GM12878 (cell line): Measurements from ENCODE around the gene KIRREL3. TPM values are rescaled to one million over a fixed set of nuclear protein-coding genes. Genes with fewer than 3 reads are reported as not detected.

Source experiments
- ATAC-seq: fragments of 200-7000 bp; cut with Tn5 transposase; 3 replicates; pipeline ENCODE4 v1.9.1; 2020; ENCODE audit warnings: mild to moderate bottlenecking, moderate library complexity
- BruUV-seq: library from RNA; stranded (reverse); fragments of 400-500 nt; replicated peaks from 2 replicates; lab custom pipeline; 2021; lab: Mats Ljungman, UMichigan
- CTCF ChIA-PET: fragments of 300-600 bp; sonication (Branson Sonifier 250); formaldehyde crosslinking; extraction: SDS; loops from one replicate; lab custom pipeline; 2021; ENCODE audit warnings: inconsistent platforms; lab: Yijun Ruan, JAX
- POLR2A ChIA-PET: fragments of 350-600 bp; formaldehyde crosslinking; extraction: SDS; loops from one replicate; lab custom pipeline; 2021; ENCODE audit warnings: inconsistent platforms; lab: Charles Lee
- RAD21 ChIA-PET: fragments of 300-600 bp; sonication (Branson Sonifier 250); formaldehyde crosslinking; loops from one replicate; lab custom pipeline; 2023; ENCODE audit warnings: antibody characterized with exemption; ENCODE audit not compliant: unreplicated experiment; lab: Charles Lee
- SMC1A ChIA-PET: fragments of 300-600 bp; sonication (Branson Sonifier 250); formaldehyde crosslinking; loops from one replicate; lab custom pipeline; 2023; ENCODE audit not compliant: unreplicated experiment, uncharacterized antibody; lab: Charles Lee
- DNase-seq: peaks from one replicate; pipeline ENCODE4 v3.0.0-alpha.2; 2011; ENCODE audit warnings: low read depth, low spot score
- FAIRE-seq: peaks from 3 replicates; lab custom pipeline; 2011; peaks lifted over from hg19 to GRCh38; lab: Jason Lieb, UNC
- H2AFZ ChIP-seq: 2 replicates; pipeline ENCODE4 v1.6.0; 2011; ENCODE audit warnings: low read depth, low read length, control low read depth; ENCODE audit not compliant: control insufficient read depth
- H3K27ac ChIP-seq: 2 replicates; pipeline ENCODE4 v1.5.1; 2011; ENCODE audit warnings: control low read depth; ENCODE audit not compliant: control insufficient read depth, insufficient read depth
- H3K27me3 ChIP-seq, 2 experiments: replicated peaks in 1 of 2; 2 replicates each; pipeline versions ENCODE4 v1.6.0 to v1.6.1; 2011; ENCODE audit warnings: low read length in 1 of 2; ENCODE audit not compliant: control insufficient read depth in 2 of 2, insufficient read depth in 2 of 2
- H3K36me3 ChIP-seq, 2 experiments: 2 replicates each; pipeline ENCODE4 v1.5.1; 2011; ENCODE audit warnings: low read length in 1 of 2; ENCODE audit not compliant: control insufficient read depth in 2 of 2, insufficient read depth in 2 of 2
- H3K4me1 ChIP-seq: 2 replicates; pipeline ENCODE4 v1.6.1; 2011; ENCODE audit warnings: mild to moderate bottlenecking, low read length, moderate library complexity, mixed read lengths; ENCODE audit not compliant: control insufficient read depth, insufficient read depth
- H3K4me2 ChIP-seq: 2 replicates; pipeline ENCODE4 v1.6.0; 2011; ENCODE audit warnings: control low read depth; ENCODE audit not compliant: control insufficient read depth, insufficient read depth
- H3K4me3 ChIP-seq: fragments of 200-600 bp; sonication (generic); 2 replicates; pipeline ENCODE4 v1.5.1; 2016
- H3K79me2 ChIP-seq: 2 replicates; pipeline ENCODE4 v1.6.0; 2011; ENCODE audit warnings: low read length; ENCODE audit not compliant: control insufficient read depth, insufficient read depth
- H3K9ac ChIP-seq: 2 replicates; pipeline ENCODE4 v1.8.0; 2011; ENCODE audit warnings: low read length, control low read depth, mixed read lengths; ENCODE audit not compliant: control insufficient read depth, insufficient read depth
- H3K9me3 ChIP-seq: replicated peaks from 3 replicates; pipeline ENCODE4 v1.5.1; 2011; ENCODE audit warnings: mild to moderate bottlenecking, low read length; ENCODE audit not compliant: control insufficient read depth, insufficient read depth
- H4K20me1 ChIP-seq: 2 replicates; pipeline ENCODE4 v1.6.0; 2011; ENCODE audit not compliant: control insufficient read depth, insufficient read depth
- BCL3 ChIP-seq: IDR thresholded peaks from 2 replicates; pipeline ENCODE4 v1.6.1; 2011; ENCODE audit warnings: borderline replicate concordance, low read depth, mild to moderate bottlenecking, moderate library complexity, low read length; ENCODE audit not compliant: insufficient read depth, poor library complexity, severe bottlenecking
- CREB1 ChIP-seq: IDR thresholded peaks from 2 replicates; pipeline ENCODE4 v1.6.1; 2012; ENCODE audit warnings: low read depth, mild to moderate bottlenecking, inconsistent platforms
- HDAC6 ChIP-seq: fragments of 200-600 bp; sonication (generic); IDR thresholded peaks from one replicate; pipeline ENCODE4 v1.8.0; 2017; ENCODE audit warnings: antibody characterized with exemption; ENCODE audit not compliant: unreplicated experiment
- IKZF1 ChIP-seq: fragments of 450-650 bp; conservative IDR thresholded peaks from 2 replicates; pipeline ENCODE4 v1.6.1; 2017; ENCODE audit warnings: antibody characterized with exemption, mild to moderate bottlenecking
- NR2F1 ChIP-seq: fragments of 450-650 bp; conservative IDR thresholded peaks from 2 replicates; pipeline ENCODE4 v1.6.1; 2017; ENCODE audit warnings: mild to moderate bottlenecking
- PAX5 ChIP-seq: IDR thresholded peaks from 2 replicates; pipeline ENCODE4 v1.6.1; 2011; ENCODE audit warnings: low read depth, low read length, borderline replicate concordance
- POLR2AphosphoS5 ChIP-seq: IDR thresholded peaks from 2 replicates; pipeline ENCODE4 v1.6.1; 2011; ENCODE audit warnings: mild to moderate bottlenecking, low read length, inconsistent platforms
- POU2F2 ChIP-seq: IDR thresholded peaks from 3 replicates; pipeline ENCODE4 v1.6.1; 2011; ENCODE audit warnings: low read depth, mild to moderate bottlenecking, low read length, borderline replicate concordance
- SIX5 ChIP-seq: IDR thresholded peaks from 2 replicates; pipeline ENCODE4 v1.6.1; 2011; ENCODE audit warnings: mild to moderate bottlenecking, low read depth, low read length, moderate library complexity; ENCODE audit not compliant: severe bottlenecking
- SMC3 ChIP-seq: IDR thresholded peaks from 2 replicates; pipeline ENCODE4 v1.6.1; 2011; ENCODE audit warnings: low read length, improper control_type of control experiment, borderline replicate concordance
- TCF7 ChIP-seq: IDR thresholded peaks from 2 replicates; pipeline ENCODE4 v1.6.1; 2014; ENCODE audit warnings: antibody characterized with exemption, borderline replicate concordance
- WGBS: methylation state at CpG from one replicate; pipeline ENCODE4 v1.1.6; 2016; ENCODE audit warnings: low lambda C conversion rate; ENCODE audit not compliant: insufficient replicate concordance, insufficient coverage; ENCODE audit errors: missing lambda C conversion rate; 5-methylcytosine and 5-hydroxymethylcytosine counted together
- in situ Hi-C: fragments of 300-500 bp; cut with MboI; formaldehyde crosslinking; loops from 9 replicates; pipeline ENCODE4 v1.14.3; 2018; ENCODE audit warnings: mixed read lengths
- intact Hi-C: fragments of 100-400 bp; cut with micrococcal nuclease; formaldehyde crosslinking; loops from one replicate; pipeline ENCODE4 v1.14.2; 2022; ENCODE audit not compliant: unreplicated experiment
- polyA plus RNA-seq, 11 experiments: library from polyadenylated mRNA; depleted of rRNA in 4 of 11; unstranded in 6 of 11; stranded (reverse) in 5 of 11; fragments of >200 nt; fragmentation: Nextera tagmentation in 4 of 11; fragmentation: Illumina TruSeq in 1 of 11; extraction: Ambion mirVana in 4 of 11; extraction: Trizol in 1 of 11; gene quantifications; 1 replicate in 1 of 11; 2 replicates in 10 of 11; pipeline versions ENCODE4 v1.2.1 to v1.2.3, GENCODE V29; 2011 to 2016; ENCODE audit warnings: inconsistent platforms in 2 of 11, missing spikeins in 2 of 11, low read depth in 1 of 11
- total RNA-seq, 4 experiments: library from RNA; depleted of rRNA in 3 of 4; stranded (reverse); fragments of >200 nt in 3 of 4; fragmentation: Illumina TruSeq in 1 of 4; extraction: Trizol in 1 of 4; gene quantifications; 2 replicates each; pipeline versions ENCODE4 v1.2.1 to v1.2.3, GENCODE V29; 2013 to 2021
- TF ChIP-seq, protein P1 (sequence below): IDR thresholded peaks from 2 replicates; pipeline ENCODE4 v1.6.1; 2011; ENCODE audit warnings: low read depth, mild to moderate bottlenecking, low read length, moderate library complexity, borderline replicate concordance; ENCODE audit errors: extremely low read depth

KIRREL3 gene
- total and polyA plus RNA-seq, 10 of the 15 experiments (the other 5 are each of a cell fraction or from before 2014, with no cell fraction given) = under 0.01 TPM; not detected in 9

DNA sequence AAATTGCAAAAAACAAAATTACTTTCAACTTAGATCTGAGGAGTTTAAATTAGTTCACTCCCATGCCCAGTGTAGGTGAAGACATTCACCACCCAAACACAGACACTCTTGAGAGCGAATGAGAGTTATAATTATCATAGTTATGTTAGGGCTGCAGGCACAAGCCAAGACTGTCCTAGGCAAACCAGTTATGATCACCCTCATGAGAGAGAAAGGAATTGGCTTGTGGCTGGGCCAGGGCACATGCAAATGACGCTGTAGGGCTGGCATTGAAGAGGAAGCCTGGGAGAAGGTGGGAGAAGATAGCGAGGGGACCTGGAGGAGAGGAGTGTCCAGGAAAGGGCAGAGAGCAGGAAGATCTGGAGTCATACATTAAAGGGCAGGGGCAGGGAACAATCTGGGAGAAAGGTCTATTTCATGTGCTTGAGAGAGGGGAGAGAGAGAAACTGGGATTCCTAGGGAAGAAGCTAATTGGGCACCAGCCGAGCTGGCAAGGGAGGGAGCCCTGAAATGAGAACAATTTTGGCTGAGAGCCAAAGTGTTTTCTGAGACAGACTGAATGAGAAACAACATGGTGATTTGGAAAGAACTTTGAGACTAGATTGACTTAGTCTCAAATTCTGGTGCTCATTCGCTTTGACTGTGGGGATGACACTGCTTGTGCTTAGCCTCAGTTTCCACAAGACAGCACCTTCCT lies 279.9 kb downstream of the KIRREL3 start:
- in situ Hi-C loops = no loop called here
- no peaks in the 10 kb centered on the region for H4K20me1 ChIP-seq
- H3K4me1 ChIP-seq = no peaks in the 10 kb centered on the region
- H3K4me2 ChIP-seq = no peak overlapping the region
- WGBS = 20% methylated on average over 5 of the region's 5 CpGs
- no peak overlapping the region for H3K9ac ChIP-seq
- SMC1A ChIA-PET = no interaction called here
- BruUV-seq = no TSS peak
- no peak overlapping the region for H3K4me3 ChIP-seq
- RAD21 ChIA-PET = no interaction called here
- POLR2A ChIA-PET = no interaction called here
- DNase-seq (no peak), FAIRE-seq (no peak), ATAC-seq (no peak)
- no peak for TF ChIP-seq CREB1
- no peak for TF ChIP-seq IKZF1
- H3K79me2 ChIP-seq = no peaks in the 10 kb centered on the region
- H3K9me3 ChIP-seq = no peaks in the 10 kb centered on the region
- CTCF ChIA-PET = interaction anchor here (0.6 to 1.3 kb wide), 2 partner anchors 270 to 624 kb away, joined by 3 read pairs; no protein-coding TSS in a partner anchor
- no peaks in the 10 kb centered on the region for H3K36me3 ChIP-seq
- intact Hi-C loops = no loop called here
- H3K27me3 ChIP-seq = peaks cover 3 to 13% of the 10 kb centered on the region in 2 experiments; a peak in 2 of 4 replicates
- H3K27ac ChIP-seq = no peak overlapping the region
- no peak overlapping the region for H2AFZ ChIP-seq

GRCh38 chr11:126719740-126720139 lies 280.8 kb downstream of the KIRREL3 start:
- RAD21 ChIA-PET = no interaction called here
- H3K27ac ChIP-seq = no peak overlapping the region
- H3K9ac ChIP-seq = no peak overlapping the region
- CTCF ChIA-PET = interaction anchor here (1.3 to 1.7 kb wide), 2 partner anchors 8 to 625 kb away, joined by 3 to 4 read pairs; no protein-coding TSS in a partner anchor
- no peaks in the 10 kb centered on the region for H3K79me2 ChIP-seq
- intact Hi-C loops = loop anchor here (5.0 kb wide), 2 partner anchors 277 to 628 kb away; no protein-coding TSS in a partner anchor
- WGBS = 2% methylated on average over 3 of the region's 3 CpGs
- no peak overlapping the region for H3K4me3 ChIP-seq
- in situ Hi-C loops = loop anchor here (5.0 to 10.0 kb wide), 2 partner anchors 273 to 355 kb away; no protein-coding TSS in a partner anchor
- BruUV-seq = no TSS peak
- H3K4me1 ChIP-seq = no peaks in the 10 kb centered on the region
- no peak overlapping the region for H2AFZ ChIP-seq
- H3K4me2 ChIP-seq = no peak overlapping the region
- no peaks in the 10 kb centered on the region for H4K20me1 ChIP-seq
- H3K36me3 ChIP-seq = no peaks in the 10 kb centered on the region
- TF ChIP-seq SIX5 (no peak), TCF7 (no peak), SMC3 (no peak), POU2F2 (no peak), NR2F1 (no peak), CREB1 (no peak), BCL3 (no peak), POLR2AphosphoS5 (no peak), HDAC6 (no peak), PAX5 (no peak)
- TF ChIP-seq, protein P1, sequence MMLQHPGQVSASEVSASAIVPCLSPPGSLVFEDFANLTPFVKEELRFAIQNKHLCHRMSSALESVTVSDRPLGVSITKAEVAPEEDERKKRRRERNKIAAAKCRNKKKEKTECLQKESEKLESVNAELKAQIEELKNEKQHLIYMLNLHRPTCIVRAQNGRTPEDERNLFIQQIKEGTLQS = no peak
- ATAC-seq (no peak), DNase-seq (no peak), FAIRE-seq (no peak)
- POLR2A ChIA-PET = no interaction called here
- H3K27me3 ChIP-seq = peaks cover 3 to 12% of the 10 kb centered on the region in 2 experiments; a peak in 2 of 4 replicates
- SMC1A ChIA-PET = interaction anchor here (1.2 to 5.8 kb wide), 2 partner anchors 270 to 354 kb away, joined by 4 to 40 read pairs; no protein-coding TSS in a partner anchor
- H3K9me3 ChIP-seq = no peaks in the 10 kb centered on the region
